SW 1271 (cell line): ENCODE data around the gene PDE6B.
A peak's percentile ranks its signal among the peaks of the same experiment; 100 is the strongest.
"Not testable (repeated sequence)": the region's sequence is repeated elsewhere in the genome, so short reads cannot be mapped to it uniquely, and the experiment has no call there.

Experiments
- DNase-seq, 2 experiments: peaks; one replicate each; lab custom pipeline; 2025; lab: John Stamatoyannopoulos, UW

PDE6B gene

GRCh38 chr4:669806-670559 is 44.6 kb downstream of the PDE6B start:
- not testable (repeated sequence) for DNase-seq

DNA sequence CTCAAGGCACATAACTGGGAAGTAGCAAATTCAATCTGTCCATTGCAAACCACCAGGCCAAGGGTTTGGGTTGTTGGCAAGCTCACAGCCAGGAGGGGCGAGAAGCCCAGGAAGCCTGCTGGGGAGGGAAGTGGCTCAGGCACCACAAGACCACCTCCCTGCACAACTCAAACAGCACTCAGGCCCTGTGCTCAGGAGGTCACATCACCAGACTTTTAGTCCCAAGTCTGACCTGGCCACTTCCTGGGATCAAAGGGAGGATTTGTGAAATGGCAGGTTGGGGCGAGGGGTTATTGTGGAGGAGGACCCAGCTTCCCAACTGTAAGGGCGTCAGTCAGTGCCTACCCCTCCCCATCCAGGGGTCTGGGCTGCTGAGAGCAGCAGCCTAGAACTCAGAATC is 46.4 kb downstream of the PDE6B start:
- DNase-seq: no peak

GRCh38 chr4:673349-674091 is 48.1 kb downstream of the PDE6B start:
- DNase-seq: no peak

DNA sequence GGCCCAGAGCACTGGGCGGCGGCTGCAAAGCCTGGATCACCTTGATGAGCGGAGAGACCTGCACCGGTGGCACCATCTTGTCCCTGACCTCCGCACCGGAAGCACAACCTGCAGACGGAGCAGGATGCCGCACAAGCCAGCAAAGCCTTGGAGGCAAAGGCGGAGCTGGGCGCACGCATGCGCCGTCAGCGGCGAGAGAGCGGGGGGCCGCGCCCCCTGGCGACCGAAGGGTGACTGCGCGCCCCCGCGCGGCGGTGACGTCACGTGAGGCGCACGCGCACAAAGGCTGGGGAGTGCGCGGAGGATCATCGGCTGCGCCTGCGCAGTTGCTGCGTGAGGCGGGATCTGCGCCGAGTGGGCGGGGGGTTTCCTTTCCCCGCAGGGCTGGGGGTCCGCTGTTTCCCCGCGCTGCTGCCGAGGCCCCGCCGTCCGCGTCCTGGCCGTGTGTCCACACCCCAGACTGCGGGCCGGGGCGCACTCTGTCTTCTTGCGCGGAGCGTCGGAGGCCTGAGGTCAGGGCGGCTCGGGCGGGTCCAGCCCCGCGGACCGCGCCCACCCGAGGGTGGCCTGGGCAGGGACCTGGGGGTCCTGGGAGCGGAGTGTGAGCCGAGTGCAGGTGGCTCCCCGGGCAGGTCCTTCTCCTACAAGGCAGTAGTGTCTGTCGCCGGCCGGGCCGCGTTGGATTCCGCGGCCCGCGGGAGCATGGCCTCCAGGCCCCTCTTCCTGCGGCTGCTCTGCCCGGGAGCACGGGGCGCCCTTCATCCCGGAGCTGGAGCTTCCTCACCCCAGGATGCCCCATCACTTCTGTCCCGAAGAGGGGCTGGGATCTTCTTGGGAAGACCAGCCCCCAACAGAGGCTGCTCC is 49.0 kb downstream of the PDE6B start, which contains the start of the genes ATP5ME and MYL5:
ATP5ME (minus strand) TSS at position 105 of the 864 bp plus-strand sequence; CDS start at position 76, 29 bp downstream.
MYL5 (plus strand) TSS at position 371 of the 864 bp plus-strand sequence. CDS start 3,485 bp downstream, outside the sequence.
- DNase-seq: peak; percentile 71 to 92

- no peak for DNase-seq
Measured at GRCh38 chr4:675036-675882, 49.9 kb downstream of the PDE6B start.

DNA sequence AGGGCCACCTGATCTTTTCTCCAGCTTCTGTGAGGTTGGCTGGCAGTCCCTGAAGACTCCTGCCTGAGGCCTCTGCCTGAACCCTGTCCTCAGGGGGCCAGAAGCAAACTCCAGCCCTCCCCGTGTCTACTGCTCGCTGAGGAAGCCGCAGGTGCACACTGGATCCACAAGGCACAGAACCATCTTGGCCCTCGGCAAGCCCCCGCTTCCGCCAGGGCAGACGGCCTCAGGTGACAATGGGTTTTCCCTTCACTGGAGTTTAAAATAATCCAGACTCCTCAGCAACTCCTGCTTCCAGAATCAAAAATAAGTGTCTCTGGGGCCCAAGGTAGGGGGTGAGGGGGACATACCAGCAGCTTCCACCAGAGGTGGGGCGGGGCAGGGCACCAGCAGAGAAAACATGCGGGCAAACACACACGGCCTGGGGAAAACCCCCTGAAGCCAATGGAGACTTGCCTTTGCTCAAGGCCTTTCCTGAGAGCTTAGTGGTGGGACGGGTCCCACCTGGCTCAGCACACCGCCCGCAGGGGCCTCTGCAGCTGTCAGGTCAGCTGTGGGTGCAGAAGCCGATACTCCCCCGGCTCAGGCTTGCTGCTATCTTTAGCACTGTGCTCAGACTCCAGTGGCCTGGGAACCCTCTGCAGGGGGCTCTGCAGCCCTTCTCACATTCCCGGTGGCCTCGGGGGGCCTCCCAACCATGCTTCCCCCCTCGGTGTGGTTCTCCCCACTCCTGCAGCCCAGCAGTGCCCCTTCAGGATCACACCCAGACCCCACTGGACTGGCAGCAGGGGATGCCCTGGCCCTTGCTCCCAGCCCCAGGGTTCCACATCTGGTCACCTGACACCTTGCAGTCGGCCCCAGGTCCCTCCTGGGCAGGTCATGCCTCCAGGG is 50.9 kb downstream of the PDE6B start:
- DNase-seq: no peak

GRCh38 chr4:676871-677235 is 51.5 kb downstream of the PDE6B start:
- no peak for DNase-seq

GRCh38 chr4:677431-678293 is 52.3 kb downstream of the PDE6B start:
- no peak for DNase-seq

DNA sequence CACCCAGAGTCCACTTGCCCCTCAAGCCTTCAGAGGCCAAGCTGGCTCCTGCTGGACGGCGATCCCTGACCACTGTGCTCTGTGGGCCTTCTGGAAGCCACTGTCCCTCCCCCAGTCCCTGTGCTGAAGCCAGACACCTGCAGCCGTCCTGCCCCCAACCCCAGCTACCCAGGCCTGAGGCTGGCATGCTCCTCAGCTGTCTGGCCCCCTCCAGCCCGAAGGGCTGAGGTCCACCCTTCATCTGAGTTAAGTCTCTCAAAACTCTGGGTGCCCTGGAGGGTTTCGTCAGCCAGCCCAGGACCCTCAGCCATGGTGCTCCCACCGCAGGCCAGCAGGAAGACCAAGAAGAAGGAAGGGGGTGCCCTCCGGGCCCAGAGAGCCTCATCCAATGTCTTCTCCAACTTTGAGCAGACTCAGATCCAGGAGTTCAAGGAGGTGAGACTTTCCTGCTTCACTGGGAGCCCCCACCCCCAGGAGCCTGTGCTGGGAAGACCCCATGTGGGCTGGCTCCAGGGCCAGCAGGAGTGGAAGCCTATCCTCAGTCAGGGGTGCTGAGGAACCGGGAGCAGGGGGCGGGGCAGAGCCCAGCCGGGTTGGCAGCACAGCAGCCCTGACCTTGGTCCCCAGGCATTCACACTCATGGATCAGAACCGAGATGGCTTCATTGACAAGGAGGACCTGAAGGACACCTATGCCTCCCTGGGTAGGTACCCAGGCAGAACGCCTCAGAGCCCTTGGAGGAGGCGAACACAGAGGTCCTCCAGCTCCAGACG is 53.1 kb downstream of the PDE6B start:
- no peak for DNase-seq

GRCh38 chr4:679104-679481 is 53.7 kb downstream of the PDE6B start:
- no peak for DNase-seq

- DNase-seq: no peak
Measured at GRCh38 chr4:679629-680028, 54.3 kb downstream of the PDE6B start.

DNA sequence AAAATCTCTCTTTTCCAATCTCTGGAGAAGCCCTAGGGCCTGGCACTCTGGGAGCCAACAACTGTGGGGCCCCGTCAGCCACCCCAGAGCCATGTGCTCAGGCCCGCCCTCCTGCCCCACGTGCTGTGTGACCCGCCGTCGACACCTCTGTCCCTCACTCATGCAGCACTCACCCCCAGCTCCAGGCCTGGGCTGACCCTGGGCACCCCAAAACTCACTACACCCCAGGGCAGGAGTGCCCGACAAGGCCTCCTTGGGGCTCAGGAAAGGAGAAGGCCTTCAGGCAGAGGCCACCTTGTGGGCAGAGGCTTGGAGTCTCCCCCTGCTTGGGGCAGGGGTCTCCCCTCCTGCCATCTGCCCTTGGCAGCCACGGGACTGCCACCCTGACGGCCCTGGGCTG is 54.7 kb downstream of the PDE6B start:
- no peak for DNase-seq

DNA sequence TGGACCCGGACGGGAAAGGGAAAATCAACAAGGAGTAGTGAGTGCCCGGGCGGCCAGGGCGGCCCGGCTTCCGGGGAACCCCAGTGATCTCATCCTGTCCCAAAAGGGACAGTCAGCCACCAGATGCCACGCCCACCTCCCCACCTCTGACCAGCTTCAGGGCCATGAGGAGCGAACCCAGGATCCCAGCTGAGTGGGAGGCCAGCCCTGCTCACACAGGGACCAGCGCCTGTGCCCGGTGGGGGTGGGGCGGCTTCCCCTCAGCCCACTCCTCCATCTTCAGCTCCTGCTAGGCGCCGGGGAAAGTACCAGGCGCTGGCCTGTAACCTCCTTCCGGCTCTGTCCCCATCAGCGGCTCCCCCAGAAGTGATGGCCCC is 55.2 kb downstream of the PDE6B start:
- no peak for DNase-seq

DNA sequence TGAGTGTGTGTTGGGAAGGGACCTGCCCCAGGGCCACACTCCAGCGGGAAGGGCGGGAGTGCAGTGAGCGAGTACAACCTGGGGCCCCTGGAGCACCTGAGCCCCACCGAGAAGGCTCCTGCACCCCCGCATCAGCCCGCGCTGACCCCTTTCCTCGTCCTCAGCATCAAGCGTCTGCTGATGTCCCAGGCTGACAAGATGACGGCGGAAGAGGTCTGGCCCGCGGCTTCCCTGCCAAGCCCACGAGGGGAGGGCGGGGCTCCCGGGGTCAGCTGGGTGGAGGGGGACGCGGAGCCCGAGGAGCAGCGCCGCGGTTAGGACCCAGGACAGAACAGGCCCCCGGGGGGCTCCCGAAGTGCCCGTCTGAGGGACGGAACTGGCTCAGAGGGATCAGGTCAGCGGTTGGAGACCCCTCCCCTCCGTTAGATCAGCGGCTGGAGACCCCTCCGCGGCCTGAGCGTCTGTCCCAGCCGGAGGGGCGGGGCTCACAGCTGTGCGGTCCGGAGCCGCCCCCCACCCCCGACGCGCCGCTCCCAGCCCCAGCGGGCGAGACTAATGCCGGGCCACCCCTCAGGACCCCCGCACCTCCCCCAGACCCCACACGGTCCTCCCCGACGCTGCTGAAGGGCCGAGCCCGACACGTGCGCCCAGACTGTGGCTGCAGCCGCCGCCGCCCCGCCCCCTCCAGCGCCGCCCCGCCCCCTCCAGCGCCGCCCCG is 55.7 kb downstream of the PDE6B start:
- peak in 1 of 2 experiments; percentile 23 for DNase-seq

DNA sequence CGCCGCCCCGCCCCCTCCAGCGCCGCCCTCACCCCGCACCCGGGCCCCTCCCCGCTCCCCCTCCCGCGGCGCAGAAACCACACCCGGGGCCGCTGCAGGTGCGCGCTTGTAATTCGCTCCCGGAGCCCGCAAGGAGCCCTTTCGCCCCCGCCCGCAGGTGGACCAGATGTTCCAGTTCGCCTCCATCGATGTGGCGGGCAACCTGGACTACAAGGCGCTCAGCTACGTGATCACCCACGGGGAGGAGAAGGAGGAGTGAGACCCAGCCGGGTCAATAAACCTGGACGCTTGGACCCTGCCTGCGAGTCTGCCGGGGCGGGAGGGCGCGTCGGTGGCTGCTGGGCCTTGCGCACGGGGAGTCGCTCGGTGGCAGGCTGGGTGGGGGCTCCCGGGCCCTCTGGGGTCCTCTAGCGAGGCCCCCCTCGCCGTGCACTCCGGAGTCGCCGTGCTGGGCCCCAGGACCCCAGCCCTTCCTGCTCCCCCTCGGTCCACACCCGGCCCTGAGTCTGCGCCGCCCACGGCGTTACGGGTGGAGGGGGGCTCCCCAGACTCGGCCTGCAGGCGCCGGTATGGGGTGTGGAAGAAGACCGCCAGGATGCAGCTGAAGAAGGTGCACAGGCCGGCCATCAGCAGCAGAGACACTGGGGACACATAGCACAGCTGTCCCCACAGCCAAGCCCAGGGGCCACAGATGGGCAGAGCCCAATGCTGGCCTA is 56.5 kb downstream of the PDE6B start:
- DNase-seq: no peak

DNA sequence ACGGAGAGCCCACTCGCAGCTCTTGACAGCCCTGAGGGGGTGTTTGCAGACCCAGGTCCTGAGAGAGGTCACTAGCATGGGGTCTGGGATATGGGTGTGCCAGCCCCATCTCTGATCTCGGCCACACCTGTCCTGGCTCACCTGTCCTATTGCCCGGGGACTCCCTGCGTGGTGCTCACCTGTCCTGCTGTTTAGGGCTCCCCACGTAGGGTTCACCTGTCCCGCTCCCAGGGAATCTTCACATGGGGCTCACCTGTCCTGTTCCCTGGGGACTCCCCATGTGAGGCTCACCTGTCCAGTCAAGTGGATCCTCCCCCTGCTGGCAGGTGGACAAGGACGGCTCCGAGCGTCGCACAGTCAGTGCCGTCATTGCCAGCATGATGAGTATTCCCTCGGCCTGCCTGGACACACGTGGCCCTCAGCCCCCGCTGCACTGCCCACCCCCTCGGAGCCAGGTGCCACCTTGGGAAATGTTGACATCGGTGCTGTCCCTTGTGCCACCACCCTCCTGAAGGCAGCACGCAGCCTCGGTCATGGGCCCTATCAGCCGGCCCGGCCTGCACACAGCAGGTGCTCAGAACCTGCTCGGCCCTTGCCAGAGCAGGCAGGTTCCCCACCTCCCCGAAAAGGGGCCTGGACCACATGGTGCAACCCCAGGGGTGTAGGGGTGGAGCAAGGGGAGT is 57.3 kb downstream of the PDE6B start:
- DNase-seq: no peak
